OCI-LY7 (cell line): ENCODE measurements around the gene ANGPTL4. TPM values are rescaled to one million over a fixed set of nuclear protein-coding genes. Genes with fewer than 3 reads are reported as not detected.
"Not testable (repeated sequence)": the region's sequence is repeated elsewhere in the genome, so short reads cannot be mapped to it uniquely, and the experiment has no call there.

Source experiments
- BruUV-seq: library from RNA; stranded (reverse); fragments of 400-500 nt; replicated peaks from 2 replicates; lab custom pipeline; 2021; lab: Mats Ljungman, UMichigan
- CTCF ChIA-PET: fragments of 300-600 bp; sonication (Branson Sonifier 250); formaldehyde crosslinking; loops from one replicate; lab custom pipeline; 2022; ENCODE audit warnings: antibody characterized with exemption; ENCODE audit not compliant: unreplicated experiment; lab: Charles Lee
- POLR2A ChIA-PET: fragments of 300-600 bp; sonication (Branson Sonifier 250); formaldehyde crosslinking; loops from one replicate; lab custom pipeline; 2022; ENCODE audit warnings: antibody characterized with exemption; lab: Charles Lee
- DNase-seq: peaks from one replicate; pipeline ENCODE4 v3.0.0-alpha.2; 2015; ENCODE audit warnings: low spot score
- H2AFZ ChIP-seq: fragments of 200-600 bp; sonication (generic), shearing (Covaris generic); 2 replicates; pipeline ENCODE4 v1.6.1; 2014; ENCODE audit warnings: mild to moderate bottlenecking, antibody characterized with exemption, low read length, moderate library complexity
- H3K27ac ChIP-seq: fragments of 200-600 bp; sonication (generic); 2 replicates; pipeline ENCODE4 v1.5.1; 2014; ENCODE audit warnings: mixed run types, low read depth, mild to moderate bottlenecking, moderate library complexity, low read length, inconsistent platforms; ENCODE audit not compliant: poor library complexity, severe bottlenecking
- H3K36me3 ChIP-seq: fragments of 200-600 bp; sonication (generic); 2 replicates; pipeline ENCODE4 v1.6.1; 2014; ENCODE audit warnings: mild to moderate bottlenecking, antibody characterized with exemption, low read length, moderate library complexity, mixed read lengths; ENCODE audit not compliant: insufficient read depth
- H3K4me1 ChIP-seq: fragments of 200-600 bp; sonication (generic); 2 replicates; pipeline ENCODE4 v1.5.1; 2014; ENCODE audit warnings: mild to moderate bottlenecking, low read length; ENCODE audit not compliant: insufficient read depth, poor library complexity, severe bottlenecking
- H3K4me2 ChIP-seq: fragments of 200-600 bp; sonication (generic); 2 replicates; pipeline ENCODE4 v1.6.1; 2014; ENCODE audit warnings: mild to moderate bottlenecking, low read length
- H3K4me3 ChIP-seq: fragments of 200-600 bp; sonication (generic); 2 replicates; pipeline ENCODE4 v1.5.1; 2014; ENCODE audit warnings: mild to moderate bottlenecking, low read depth, low read length; ENCODE audit not compliant: poor library complexity, severe bottlenecking
- H3K79me2 ChIP-seq: fragments of 200-600 bp; sonication (generic); 2 replicates; pipeline ENCODE4 v1.6.1; 2016; ENCODE audit warnings: low read depth, mild to moderate bottlenecking, low read length, moderate library complexity, mixed read lengths; ENCODE audit not compliant: insufficient read depth
- H3K9me2 ChIP-seq: fragments of 200-600 bp; sonication (generic); 2 replicates; pipeline ENCODE4 v1.6.1; 2016; ENCODE audit warnings: mild to moderate bottlenecking, low read length, mixed read lengths; ENCODE audit not compliant: insufficient read depth
- H3K9me3 ChIP-seq: fragments of 200-600 bp; sonication (generic); 2 replicates; pipeline ENCODE4 v1.6.1; 2014; ENCODE audit warnings: mild to moderate bottlenecking, mixed run types, low read length, mixed read lengths
- H4K20me1 ChIP-seq: fragments of 200-600 bp; sonication (generic); 2 replicates; pipeline ENCODE4 v1.6.1; 2014; ENCODE audit warnings: mild to moderate bottlenecking, antibody characterized with exemption, low read length, moderate library complexity, mixed read lengths; ENCODE audit not compliant: insufficient read depth
- EZH2phosphoT487 ChIP-seq: fragments of 200-600 bp; sonication (generic); IDR thresholded peaks from 2 replicates; pipeline ENCODE4 v1.6.1; 2018; ENCODE audit warnings: low read depth, borderline replicate concordance, mild to moderate bottlenecking, mixed run types, antibody characterized with exemption, low read length, moderate library complexity, mixed read lengths
- intact Hi-C: fragments of 100-400 bp; cut with micrococcal nuclease; formaldehyde crosslinking; loops from one replicate; pipeline ENCODE4 v1.10.0; 2022; ENCODE audit not compliant: unreplicated experiment
- total RNA-seq, 2 experiments: library from RNA; depleted of rRNA in 1 of 2; stranded (reverse); fragments of >200 nt in 1 of 2; shearing (Covaris generic) in 1 of 2; gene quantifications; 2 replicates each; pipeline ENCODE4 v1.2.3, GENCODE V29; 2014 to 2022
- TF ChIP-seq, protein P1 (sequence below): fragments of 200-600 bp; sonication (generic); conservative IDR thresholded peaks from 2 replicates; pipeline ENCODE4 v1.5.1; 2014; ENCODE audit warnings: mild to moderate bottlenecking, antibody characterized with exemption, low read length, moderate library complexity, mixed read lengths

Gene ANGPTL4
- total RNA-seq, 2 experiments from 2014 or later = not detected

DNA sequence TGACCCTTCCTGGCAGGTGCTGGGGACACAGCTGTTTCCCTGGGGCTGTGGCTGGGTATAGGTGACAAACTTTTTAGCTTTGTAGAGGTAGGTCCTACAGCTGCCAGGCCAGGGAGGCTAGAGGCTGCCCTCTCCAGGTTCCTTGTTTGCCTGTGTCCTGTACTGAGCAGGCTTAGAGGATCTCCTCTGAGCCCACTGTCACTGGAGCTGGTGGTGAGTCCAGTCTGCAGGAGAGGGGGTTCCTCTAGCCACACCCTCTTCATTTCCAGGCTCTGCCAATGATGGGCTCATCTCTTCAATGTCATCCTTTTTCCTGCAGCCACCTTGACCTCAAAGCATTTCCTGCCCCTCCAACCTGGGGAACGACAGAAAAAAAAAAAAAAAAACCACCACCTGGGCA is 13.6 kb downstream of the ANGPTL4 start:
- H3K4me3 ChIP-seq = no peak overlapping the region
- ChIA-PET CTCF (interaction anchor here (0.6 kb wide), 1 partner anchor 204 kb away, joined by 4 read pairs; no protein-coding TSS in a partner anchor), POLR2A (no interaction called here)
- no peaks in the 10 kb centered on the region for H3K4me1 ChIP-seq
- no peak overlapping the region for H2AFZ ChIP-seq
- intact Hi-C loops = no loop called here
- H3K36me3 ChIP-seq = no peaks in the 10 kb centered on the region
- H3K27ac ChIP-seq = no peak overlapping the region
- H3K9me2 ChIP-seq = no peaks in the 10 kb centered on the region
- TF ChIP-seq, protein P1, sequence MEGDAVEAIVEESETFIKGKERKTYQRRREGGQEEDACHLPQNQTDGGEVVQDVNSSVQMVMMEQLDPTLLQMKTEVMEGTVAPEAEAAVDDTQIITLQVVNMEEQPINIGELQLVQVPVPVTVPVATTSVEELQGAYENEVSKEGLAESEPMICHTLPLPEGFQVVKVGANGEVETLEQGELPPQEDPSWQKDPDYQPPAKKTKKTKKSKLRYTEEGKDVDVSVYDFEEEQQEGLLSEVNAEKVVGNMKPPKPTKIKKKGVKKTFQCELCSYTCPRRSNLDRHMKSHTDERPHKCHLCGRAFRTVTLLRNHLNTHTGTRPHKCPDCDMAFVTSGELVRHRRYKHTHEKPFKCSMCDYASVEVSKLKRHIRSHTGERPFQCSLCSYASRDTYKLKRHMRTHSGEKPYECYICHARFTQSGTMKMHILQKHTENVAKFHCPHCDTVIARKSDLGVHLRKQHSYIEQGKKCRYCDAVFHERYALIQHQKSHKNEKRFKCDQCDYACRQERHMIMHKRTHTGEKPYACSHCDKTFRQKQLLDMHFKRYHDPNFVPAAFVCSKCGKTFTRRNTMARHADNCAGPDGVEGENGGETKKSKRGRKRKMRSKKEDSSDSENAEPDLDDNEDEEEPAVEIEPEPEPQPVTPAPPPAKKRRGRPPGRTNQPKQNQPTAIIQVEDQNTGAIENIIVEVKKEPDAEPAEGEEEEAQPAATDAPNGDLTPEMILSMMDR = no peak
- no peak for TF ChIP-seq EZH2phosphoT487
- DNase-seq = no peak
- no peaks in the 10 kb centered on the region for H3K9me3 ChIP-seq
- no TSS peak for BruUV-seq
- no peaks in the 10 kb centered on the region for H3K79me2 ChIP-seq
- no peaks in the 10 kb centered on the region for H4K20me1 ChIP-seq
- H3K4me2 ChIP-seq = no peak overlapping the region

DNA sequence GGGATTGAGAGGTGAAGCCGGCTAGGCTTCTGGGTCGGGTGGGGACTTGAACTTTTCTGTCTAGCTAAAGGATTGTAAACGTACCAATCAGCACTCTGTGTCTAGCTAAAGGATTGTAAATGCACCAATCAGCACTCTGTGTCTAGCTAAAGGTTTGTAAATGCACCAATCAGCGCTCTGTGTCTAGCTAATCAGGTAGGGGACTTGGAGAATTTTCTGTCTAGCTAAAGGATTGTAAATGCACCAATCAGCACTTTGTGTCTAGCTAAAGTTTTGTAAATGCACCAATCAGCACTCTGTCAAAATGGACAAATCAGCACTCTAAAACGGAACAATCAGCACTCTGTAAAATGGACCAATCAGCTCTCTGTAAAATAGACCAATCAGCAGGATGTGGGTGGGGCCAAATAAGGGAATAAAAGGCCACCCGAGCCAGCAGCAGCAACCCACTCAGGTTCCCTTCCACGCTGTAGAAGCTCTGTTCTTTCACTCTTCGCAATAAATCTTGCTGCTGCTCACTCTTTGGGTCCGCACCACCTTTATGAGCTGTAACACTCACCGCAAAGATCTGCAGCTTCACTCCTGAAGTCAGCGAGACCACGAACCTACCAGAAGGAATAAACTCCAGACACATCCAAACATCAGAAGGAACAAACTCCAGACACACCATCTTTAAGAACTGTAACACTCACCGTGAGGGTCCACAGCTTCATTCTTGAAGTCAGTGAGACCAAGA is 15.4 kb downstream of the ANGPTL4 start:
- H3K36me3 ChIP-seq, BruUV-seq, H3K9me3 ChIP-seq, DNase-seq, H3K4me3 ChIP-seq, H3K9me2 ChIP-seq, H3K4me2 ChIP-seq, intact Hi-C loops, H3K4me1 ChIP-seq, H2AFZ ChIP-seq, H4K20me1 ChIP-seq, H3K79me2 ChIP-seq, H3K27ac ChIP-seq: not testable (repeated sequence)
- POLR2A ChIA-PET = interaction anchor here (0.8 to 1.1 kb wide), 2 partner anchors 11 to 34 kb away, joined by 3 to 4 read pairs; partner anchors contain the start of genes MARCHF2 and RAB11B
- CTCF ChIA-PET = interaction anchor here (1.0 kb wide), 1 partner anchor 25 kb away, joined by 3 read pairs; no protein-coding TSS in a partner anchor

DNA sequence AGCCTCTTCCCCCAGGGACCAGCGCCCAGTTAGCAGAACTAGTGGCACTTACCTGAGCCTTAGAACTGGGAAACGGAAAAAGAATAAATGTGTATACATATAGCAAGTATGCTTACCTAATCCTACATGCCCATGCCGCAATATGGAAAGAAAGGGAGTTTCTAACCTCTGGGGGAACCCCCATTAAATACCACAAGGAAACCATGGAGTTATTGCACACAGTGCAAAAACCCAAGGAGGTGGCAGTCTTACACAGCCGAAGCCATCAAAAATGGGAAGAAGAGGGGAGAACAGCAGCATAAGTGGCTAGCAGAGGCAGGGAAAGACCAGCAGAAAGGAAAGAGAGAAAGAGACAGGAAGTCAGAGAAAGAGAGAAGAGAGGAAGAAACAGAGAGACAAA is 20.6 kb downstream of the ANGPTL4 start:
- H3K4me2 ChIP-seq, H4K20me1 ChIP-seq, CTCF ChIA-PET, POLR2A ChIA-PET, intact Hi-C loops, H3K79me2 ChIP-seq, H3K4me3 ChIP-seq, BruUV-seq, H3K4me1 ChIP-seq, DNase-seq, H3K9me2 ChIP-seq, H3K36me3 ChIP-seq, H3K27ac ChIP-seq, H2AFZ ChIP-seq: not testable (repeated sequence)
- H3K9me3 ChIP-seq = peaks cover 11% of the 10 kb centered on the region; the same call in 1 of the 2 replicates

DNA sequence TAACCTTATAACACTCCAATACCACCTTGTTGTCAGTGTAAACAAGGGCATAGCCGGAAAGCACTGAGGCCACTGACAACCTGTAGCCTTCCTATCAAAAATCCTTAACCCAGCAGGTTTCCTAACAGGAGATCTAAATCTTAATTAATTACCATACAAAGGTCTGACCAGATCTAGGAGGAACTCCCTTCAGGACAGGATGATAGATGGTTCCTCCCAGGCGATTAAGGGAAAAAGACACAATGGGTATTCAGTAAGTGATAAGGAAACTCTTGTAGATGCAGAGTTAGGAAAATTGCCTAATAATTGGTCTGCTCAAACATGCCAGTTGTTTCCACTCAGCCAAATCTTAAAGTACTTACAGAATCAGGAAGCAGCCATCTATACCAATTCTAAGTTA is 21.1 kb downstream of the ANGPTL4 start:
- H2AFZ ChIP-seq, H3K4me2 ChIP-seq, H3K9me2 ChIP-seq, H3K4me3 ChIP-seq, H3K27ac ChIP-seq, POLR2A ChIA-PET, BruUV-seq, H4K20me1 ChIP-seq, intact Hi-C loops, CTCF ChIA-PET, H3K4me1 ChIP-seq, H3K36me3 ChIP-seq, DNase-seq, H3K79me2 ChIP-seq: not testable (repeated sequence)
- peaks cover 11% of the 10 kb centered on the region; the same call in 1 of the 2 replicates for H3K9me3 ChIP-seq

DNA sequence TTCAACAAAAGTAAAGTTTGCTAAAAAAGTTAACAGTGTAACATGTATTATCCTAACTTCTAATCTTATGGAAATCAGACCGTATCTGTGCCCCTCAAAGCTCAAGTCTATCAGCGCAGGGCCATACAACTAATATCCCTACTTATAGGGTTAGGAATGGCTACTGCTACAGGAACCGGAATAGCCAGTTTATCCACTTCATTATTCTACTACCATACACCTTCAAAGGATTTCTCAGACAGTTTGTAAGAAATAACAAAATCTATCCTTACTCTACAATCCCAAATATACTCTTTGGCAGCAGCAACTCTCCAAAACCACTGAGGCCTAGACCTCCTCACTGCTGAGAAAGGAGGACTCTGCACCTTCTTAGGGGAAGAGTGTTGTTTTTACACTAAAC is 21.6 kb downstream of the ANGPTL4 start:
- H3K79me2 ChIP-seq, POLR2A ChIA-PET, H4K20me1 ChIP-seq, H3K9me2 ChIP-seq, BruUV-seq, DNase-seq, H3K4me1 ChIP-seq, CTCF ChIA-PET, H3K4me2 ChIP-seq, H2AFZ ChIP-seq, H3K27ac ChIP-seq, intact Hi-C loops, H3K36me3 ChIP-seq, H3K4me3 ChIP-seq: not testable (repeated sequence)
- peaks cover 11% of the 10 kb centered on the region; the same call in 1 of the 2 replicates for H3K9me3 ChIP-seq
